ENCODE results near the gene TMPRSS3. TPM values are rescaled to one million over a fixed set of nuclear protein-coding genes. Genes with fewer than 3 reads are reported as not detected.

The TMPRSS3 gene
- total and polyA plus RNA-seq, 7 donors, result 0.16 to 1.3 (median 0.60) TPM; not detected in 4

DNA sequence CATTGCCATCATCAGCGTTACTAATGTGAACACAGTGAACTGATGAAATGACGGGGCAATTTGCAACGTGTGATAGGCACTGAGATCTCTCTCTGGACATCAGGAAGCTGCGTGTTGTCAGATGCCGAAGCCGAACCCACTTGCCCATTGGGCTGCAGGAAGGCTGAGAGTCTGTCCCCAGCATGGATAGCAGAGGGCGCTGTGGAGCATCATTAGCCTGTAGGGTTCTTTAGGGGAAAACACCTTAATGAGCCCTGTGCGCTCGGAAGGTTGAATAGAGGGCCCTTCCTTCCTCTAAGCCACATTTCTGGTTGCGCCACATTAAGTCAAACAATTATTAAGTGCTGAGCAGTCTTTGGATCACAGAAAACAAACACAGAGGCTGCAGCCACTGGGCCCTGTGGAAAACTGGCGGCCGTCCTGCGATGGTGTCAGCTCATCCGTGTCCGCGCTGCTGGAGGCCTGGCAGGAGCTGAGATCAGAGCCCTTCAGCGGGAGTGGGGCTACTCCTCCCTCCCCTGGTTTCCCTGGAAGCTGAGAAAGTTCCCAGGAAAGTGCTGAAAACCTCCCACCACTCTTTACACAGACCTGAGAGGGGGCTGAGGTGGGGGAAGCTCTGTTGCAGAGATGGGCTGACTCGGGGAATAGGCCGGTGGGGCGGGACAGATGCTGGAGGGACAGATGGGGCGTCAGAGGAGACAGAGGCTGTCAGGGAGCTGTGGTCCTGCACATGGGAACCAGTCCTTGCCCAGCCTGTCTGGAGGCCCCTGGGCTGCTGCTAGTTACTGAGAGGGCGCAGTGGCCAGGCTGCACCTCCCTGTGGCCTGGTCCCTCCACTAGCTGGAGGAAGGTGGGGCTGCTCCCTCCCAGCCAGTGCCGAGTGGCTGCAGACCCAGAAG lies 57.8 kb downstream of the TMPRSS3 start:
- no peak for TF ChIP-seq EP300 (IDR thresholded peaks at IDR 0.05)
- TF ChIP-seq POLR2A (IDR thresholded peaks at IDR 0.05), result no peak
- TF ChIP-seq, protein P1, sequence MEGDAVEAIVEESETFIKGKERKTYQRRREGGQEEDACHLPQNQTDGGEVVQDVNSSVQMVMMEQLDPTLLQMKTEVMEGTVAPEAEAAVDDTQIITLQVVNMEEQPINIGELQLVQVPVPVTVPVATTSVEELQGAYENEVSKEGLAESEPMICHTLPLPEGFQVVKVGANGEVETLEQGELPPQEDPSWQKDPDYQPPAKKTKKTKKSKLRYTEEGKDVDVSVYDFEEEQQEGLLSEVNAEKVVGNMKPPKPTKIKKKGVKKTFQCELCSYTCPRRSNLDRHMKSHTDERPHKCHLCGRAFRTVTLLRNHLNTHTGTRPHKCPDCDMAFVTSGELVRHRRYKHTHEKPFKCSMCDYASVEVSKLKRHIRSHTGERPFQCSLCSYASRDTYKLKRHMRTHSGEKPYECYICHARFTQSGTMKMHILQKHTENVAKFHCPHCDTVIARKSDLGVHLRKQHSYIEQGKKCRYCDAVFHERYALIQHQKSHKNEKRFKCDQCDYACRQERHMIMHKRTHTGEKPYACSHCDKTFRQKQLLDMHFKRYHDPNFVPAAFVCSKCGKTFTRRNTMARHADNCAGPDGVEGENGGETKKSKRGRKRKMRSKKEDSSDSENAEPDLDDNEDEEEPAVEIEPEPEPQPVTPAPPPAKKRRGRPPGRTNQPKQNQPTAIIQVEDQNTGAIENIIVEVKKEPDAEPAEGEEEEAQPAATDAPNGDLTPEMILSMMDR (IDR thresholded peaks at IDR 0.05), result peak in 3 of 4 experiments; percentile 35 to 55 (median 49)
- peak in 1 of 4 donors; percentile 8 for TF ChIP-seq POLR2AphosphoS5 (IDR thresholded peaks at IDR 0.05)
- 47 to 51% methylated on average over 23 of the region's 23 CpGs for WGBS, 2 donors
- H3K27ac ChIP-seq, result no peak overlapping the region
- no peak overlapping the region for H3K4me3 ChIP-seq
- peak; percentile 75 for DNase-seq
- H3K36me3 ChIP-seq, result no peaks in the 10 kb centered on the region
- peaks cover 0 to 7% (median 0%) of the 10 kb centered on the region in 4 donors for H3K4me1 ChIP-seq
- intact Hi-C loops (cut with DNase I), result no loop called here
- H3K27me3 ChIP-seq, result peaks cover 0 to 30% (median 6%) of the 10 kb centered on the region in 3 donors
- no peaks in the 10 kb centered on the region for H3K9me3 ChIP-seq

DNA sequence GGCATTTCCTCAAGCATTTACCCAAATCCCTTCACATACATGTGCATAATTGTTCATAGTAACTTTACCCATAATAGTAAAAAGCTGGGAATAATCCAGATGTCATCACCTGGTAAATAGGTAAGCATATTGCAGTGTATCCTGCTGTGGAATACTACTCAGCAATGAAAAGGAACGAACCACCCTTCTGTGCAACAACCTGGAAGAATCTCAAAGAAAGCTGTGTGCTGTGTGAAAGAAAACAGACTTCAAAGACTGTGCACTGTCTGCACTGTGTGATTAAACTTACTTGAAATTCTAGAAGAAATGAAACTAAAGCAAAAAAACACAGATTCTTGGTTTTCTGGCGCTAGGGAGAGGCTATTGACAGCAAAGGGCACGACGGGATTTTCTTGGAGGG lies 58.6 kb downstream of the TMPRSS3 start:
- Histone ChIP-seq H3K36me3 (no peaks in the 10 kb centered on the region), H3K4me1 (peaks cover 0 to 7% (median 0%) of the 10 kb centered on the region in 4 donors), H3K9me3 (no peaks in the 10 kb centered on the region), H3K4me3 (no peak overlapping the region), H3K27ac (no peak overlapping the region), H3K27me3 (peaks cover 0 to 38% (median 6%) of the 10 kb centered on the region in 3 donors)
- no peak for TF ChIP-seq EP300 (IDR thresholded peaks at IDR 0.05)
- intact Hi-C loops (cut with DNase I), result no loop called here
- DNase-seq, result peak; percentile 5
- WGBS, 2 donors, result 43 to 78% methylated on average over 4 of the region's 4 CpGs

DNA sequence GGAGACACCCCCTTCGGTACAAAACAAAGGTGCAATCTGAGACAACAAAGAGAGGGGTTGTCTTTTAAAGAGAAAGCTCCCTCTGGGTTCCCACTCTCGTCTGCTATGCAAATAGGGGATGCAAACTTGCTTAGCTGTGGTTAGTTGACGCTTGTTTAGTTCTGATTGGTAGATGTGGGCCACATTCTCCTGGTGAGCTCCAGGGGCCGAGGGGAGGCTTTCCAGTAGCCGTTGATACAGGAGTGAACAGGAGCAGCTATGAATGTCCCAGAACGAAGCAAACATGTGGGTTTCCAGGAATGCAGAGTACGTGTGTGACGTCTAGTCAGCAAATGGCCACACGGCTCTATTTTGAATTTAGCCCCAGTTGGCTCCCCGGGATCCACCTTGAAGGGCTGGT lies 59.8 kb downstream of the TMPRSS3 start:
- Histone ChIP-seq H3K36me3 (no peaks in the 10 kb centered on the region), H3K9me3 (no peaks in the 10 kb centered on the region), H3K27ac (no peak overlapping the region), H3K4me1 (peaks cover 0 to 7% (median 0%) of the 10 kb centered on the region in 4 donors), H3K27me3 (peaks cover 0 to 41% (median 6%) of the 10 kb centered on the region in 3 donors), H3K4me3 (no peak overlapping the region)
- TF ChIP-seq EP300 (IDR thresholded peaks at IDR 0.05), result no peak
- TF ChIP-seq POLR2A (IDR thresholded peaks at IDR 0.05), result no peak
- no peak for TF ChIP-seq POLR2AphosphoS5 (IDR thresholded peaks at IDR 0.05)
- TF ChIP-seq, protein P1 (IDR thresholded peaks at IDR 0.05), result no peak
- intact Hi-C loops (cut with DNase I), result no loop called here
- peak; percentile 15 for DNase-seq
- WGBS, 2 donors, result 66 to 78% methylated on average over 10 of the region's 10 CpGs

DNA sequence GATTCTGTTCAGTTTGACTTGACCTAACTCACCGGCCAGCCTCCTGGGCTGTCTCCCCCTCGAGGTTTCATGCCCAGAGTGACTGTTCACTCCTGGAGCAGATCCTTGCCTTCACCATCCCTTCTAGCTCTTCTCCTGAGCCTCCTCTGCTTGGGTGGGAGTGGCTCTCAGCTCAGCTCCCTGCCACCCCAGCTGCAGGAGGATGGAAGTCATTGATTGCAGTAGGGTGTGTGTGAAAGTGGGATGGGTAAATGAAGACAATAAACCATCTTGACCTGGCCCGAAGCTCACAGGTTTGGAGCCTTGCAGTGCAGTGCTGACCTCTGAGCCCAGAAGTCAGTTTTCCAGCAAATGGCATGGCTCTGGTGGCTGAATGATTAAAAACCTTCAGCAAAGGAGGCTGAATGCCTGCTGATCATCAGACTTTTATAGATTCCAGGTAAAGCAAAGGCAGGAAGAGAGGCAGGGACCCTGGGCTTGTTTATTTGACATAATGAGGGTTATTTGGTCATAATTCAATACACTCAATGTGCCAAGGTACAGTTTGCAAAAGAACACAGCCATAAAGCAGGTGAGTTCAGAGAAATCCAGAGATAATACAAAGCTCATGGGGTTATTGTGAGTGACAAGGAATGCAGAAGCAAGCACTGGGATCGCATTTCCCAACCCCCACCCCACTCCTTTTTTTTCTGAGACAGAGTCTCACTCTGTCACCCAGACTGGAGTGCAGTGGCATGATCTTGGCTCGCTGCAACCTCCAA lies 63.1 kb downstream of the TMPRSS3 start:
- no peak for TF ChIP-seq EP300 (IDR thresholded peaks at IDR 0.05)
- TF ChIP-seq POLR2A (IDR thresholded peaks at IDR 0.05), result no peak
- TF ChIP-seq POLR2AphosphoS5 (IDR thresholded peaks at IDR 0.05), result no peak
- TF ChIP-seq, protein P1 (IDR thresholded peaks at IDR 0.05), result no peak
- intact Hi-C loops (cut with DNase I), result no loop called here
- H3K4me3 ChIP-seq, result no peak overlapping the region
- H3K4me1 ChIP-seq, result peaks cover 0 to under 1% (median 0%) of the 10 kb centered on the region in 4 donors
- H3K27ac ChIP-seq, result no peak overlapping the region
- no peak for DNase-seq
- peaks cover 0 to 41% (median 6%) of the 10 kb centered on the region in 3 donors for H3K27me3 ChIP-seq
- no peaks in the 10 kb centered on the region for H3K9me3 ChIP-seq
- 15 to 63% methylated on average over 5 of the region's 5 CpGs for WGBS, 2 donors
- H3K36me3 ChIP-seq, result no peaks in the 10 kb centered on the region

DNA sequence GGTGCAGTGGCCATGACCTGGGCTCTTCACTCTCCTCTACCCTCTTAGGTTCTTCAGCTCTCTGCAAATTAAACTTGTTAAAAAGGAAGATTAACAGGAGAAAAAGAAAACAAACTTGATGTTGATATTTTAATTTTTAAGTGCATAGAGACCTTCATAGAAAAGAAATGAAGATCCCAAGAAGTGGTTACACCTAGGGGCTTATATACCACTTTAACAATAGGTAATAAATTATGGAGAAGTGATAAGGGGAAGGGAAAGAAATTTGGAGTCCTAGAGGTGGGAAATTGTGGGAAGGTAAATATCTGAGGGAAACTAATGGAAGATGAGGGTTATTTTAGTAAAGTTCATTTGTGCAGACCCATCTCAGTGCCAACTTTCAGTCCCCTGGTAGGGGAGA lies 64.2 kb downstream of the TMPRSS3 start:
- H3K9me3 ChIP-seq, result no peaks in the 10 kb centered on the region

More for the DNA sequence above, 64.2 kb downstream of the TMPRSS3 start:
- Histone ChIP-seq H3K36me3 (no peaks in the 10 kb centered on the region), H3K27ac (no peak overlapping the region), H3K27me3 (peaks cover 0 to 41% (median 6%) of the 10 kb centered on the region in 3 donors), H3K4me3 (no peak overlapping the region), H3K4me1 (no peaks in the 10 kb centered on the region)
- intact Hi-C loops (cut with DNase I), result no loop called here
- DNase-seq, result no peak
- TF ChIP-seq POLR2AphosphoS5 (IDR thresholded peaks at IDR 0.05) (no peak), EP300 (IDR thresholded peaks at IDR 0.05) (no peak), POLR2A (IDR thresholded peaks at IDR 0.05) (no peak)
- TF ChIP-seq, protein P1 (IDR thresholded peaks at IDR 0.05), result no peak
